Caco-2 (cell line): ENCODE measurements around the gene RRAS. TPM values are rescaled to one million over a fixed set of nuclear protein-coding genes. Genes with fewer than 3 reads are reported as not detected.

ENCODE experiments used
- BruUV-seq: library from RNA; stranded (reverse); fragments of 400-500 nt; replicated peaks from 2 replicates; lab custom pipeline; 2021; lab: Mats Ljungman, UMichigan
- CTCF ChIA-PET: fragments of 300-600 bp; sonication (Branson Sonifier 250); formaldehyde crosslinking; loops from one replicate; lab custom pipeline; 2022; ENCODE audit warnings: antibody characterized with exemption; lab: Charles Lee
- POLR2A ChIA-PET: fragments of 300-600 bp; sonication (Branson Sonifier 250); formaldehyde crosslinking; loops from one replicate; lab custom pipeline; 2022; ENCODE audit warnings: antibody characterized with exemption; lab: Charles Lee
- DNase-seq, 2 experiments: peaks; one replicate each; pipeline versions ENCODE4 v3.0.0 to v3.0.0-alpha.2; 2020 to 2022
- H3K27me3 ChIP-seq: replicated peaks from 2 replicates; pipeline ENCODE4 v1.6.0; 2011; ENCODE audit warnings: low read length; ENCODE audit not compliant: control insufficient read depth, insufficient read depth
- H3K36me3 ChIP-seq: 2 replicates; pipeline ENCODE4 v1.5.1; 2011; ENCODE audit warnings: low read length; ENCODE audit not compliant: control insufficient read depth, insufficient read depth
- H3K4me1 ChIP-seq: fragments of 250-450 bp; sonication (Bioruptor Pico); 2 replicates; pipeline ENCODE4 v1.5.1; 2020; ENCODE audit warnings: mild to moderate bottlenecking
- H3K4me3 ChIP-seq: 2 replicates; pipeline ENCODE4 v1.5.1; 2011; ENCODE audit warnings: low read depth, mild to moderate bottlenecking, control low read depth, low read length
- H3K9me3 ChIP-seq: fragments of 250-450 bp; sonication (Bioruptor Pico); 2 replicates; pipeline ENCODE4 v1.5.1; 2020; ENCODE audit warnings: mild to moderate bottlenecking, moderate library complexity
- H3K27ac Mint-ChIP-seq: one replicate; pipeline ENCODE4 v1.8.0; 2022; ENCODE audit warnings: mixed read lengths; ENCODE audit not compliant: unreplicated experiment
- H3K27me3 Mint-ChIP-seq: one replicate; pipeline ENCODE4 v1.8.0; 2022; ENCODE audit warnings: mixed read lengths; ENCODE audit not compliant: insufficient read depth, unreplicated experiment
- H3K36me3 Mint-ChIP-seq: one replicate; pipeline ENCODE4 v1.8.0; 2022; ENCODE audit warnings: mild to moderate bottlenecking, mixed read lengths; ENCODE audit not compliant: insufficient read depth, unreplicated experiment
- H3K4me1 Mint-ChIP-seq: one replicate; pipeline ENCODE4 v1.8.0; 2022; ENCODE audit warnings: low read depth, mixed read lengths; ENCODE audit not compliant: unreplicated experiment
- H3K4me3 Mint-ChIP-seq: one replicate; pipeline ENCODE4 v1.8.0; 2022; ENCODE audit warnings: mild to moderate bottlenecking, moderate library complexity, mixed read lengths; ENCODE audit not compliant: unreplicated experiment
- H3K9me3 Mint-ChIP-seq: one replicate; pipeline ENCODE4 v1.8.0; 2022; ENCODE audit warnings: mixed read lengths; ENCODE audit not compliant: unreplicated experiment
- intact Hi-C: fragments of 100-400 bp; cut with micrococcal nuclease; formaldehyde crosslinking; loops from one replicate; pipeline ENCODE4 v1.10.0; 2022; ENCODE audit not compliant: unreplicated experiment
- total RNA-seq: library from RNA; stranded (reverse); gene quantifications from 2 replicates; pipeline ENCODE4 v1.2.3, GENCODE V29; 2022
- TF ChIP-seq, protein P1 (sequence below), 2 experiments: fragments of 200-600 bp in 1 of 2; IDR thresholded peaks; 1 replicate in 1 of 2; 2 replicates in 1 of 2; pipeline versions ENCODE4 v1.5.1 to v1.8.0; 2011 to 2022; ENCODE audit warnings: antibody characterized with exemption in 1 of 2, control low read depth in 1 of 2, inconsistent platforms in 1 of 2, low read depth in 1 of 2, low read length in 1 of 2, mild to moderate bottlenecking in 1 of 2, moderate library complexity in 1 of 2; ENCODE audit not compliant: insufficient read depth in 1 of 2, severe bottlenecking in 1 of 2, unreplicated experiment in 1 of 2

The RRAS gene
- total RNA-seq, 1 experiment from 2014 or later = 10.6 TPM

DNA sequence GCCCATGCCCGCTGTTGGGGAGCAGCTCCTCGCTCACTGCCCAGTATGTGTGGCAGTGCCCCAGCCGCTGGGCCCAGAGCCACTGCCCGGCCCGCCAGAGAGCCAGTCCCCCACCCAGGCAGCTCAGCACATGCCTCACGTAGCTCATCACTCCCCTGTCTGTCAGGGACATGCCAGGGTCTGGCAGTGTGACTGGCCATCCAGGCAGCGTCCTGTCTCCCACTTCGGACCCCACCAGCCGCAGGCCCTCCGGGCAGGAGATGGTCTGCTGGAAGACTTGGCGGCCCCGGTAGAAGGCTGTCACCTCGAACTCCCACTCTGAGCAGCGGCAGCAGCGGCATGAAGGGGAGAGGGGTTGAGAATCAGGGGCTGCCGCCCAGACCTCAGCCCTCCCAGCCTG lies 22.1 kb upstream of the RRAS start:
- Histone ChIP-seq H3K4me1 (peaks cover 13% of the 10 kb centered on the region; the same call in 1 of the 2 replicates), H3K27me3 (no peaks in the 10 kb centered on the region), H3K36me3 (peaks cover 20% of the 10 kb centered on the region), H3K4me3 (no peak overlapping the region), H3K9me3 (peaks cover 8% of the 10 kb centered on the region)
- H3K9me3 Mint-ChIP-seq = no peaks in the 10 kb centered on the region
- no peak overlapping the region for H3K27ac Mint-ChIP-seq
- peaks cover 14% of the 10 kb centered on the region for H3K4me1 Mint-ChIP-seq
- TF ChIP-seq, protein P1, sequence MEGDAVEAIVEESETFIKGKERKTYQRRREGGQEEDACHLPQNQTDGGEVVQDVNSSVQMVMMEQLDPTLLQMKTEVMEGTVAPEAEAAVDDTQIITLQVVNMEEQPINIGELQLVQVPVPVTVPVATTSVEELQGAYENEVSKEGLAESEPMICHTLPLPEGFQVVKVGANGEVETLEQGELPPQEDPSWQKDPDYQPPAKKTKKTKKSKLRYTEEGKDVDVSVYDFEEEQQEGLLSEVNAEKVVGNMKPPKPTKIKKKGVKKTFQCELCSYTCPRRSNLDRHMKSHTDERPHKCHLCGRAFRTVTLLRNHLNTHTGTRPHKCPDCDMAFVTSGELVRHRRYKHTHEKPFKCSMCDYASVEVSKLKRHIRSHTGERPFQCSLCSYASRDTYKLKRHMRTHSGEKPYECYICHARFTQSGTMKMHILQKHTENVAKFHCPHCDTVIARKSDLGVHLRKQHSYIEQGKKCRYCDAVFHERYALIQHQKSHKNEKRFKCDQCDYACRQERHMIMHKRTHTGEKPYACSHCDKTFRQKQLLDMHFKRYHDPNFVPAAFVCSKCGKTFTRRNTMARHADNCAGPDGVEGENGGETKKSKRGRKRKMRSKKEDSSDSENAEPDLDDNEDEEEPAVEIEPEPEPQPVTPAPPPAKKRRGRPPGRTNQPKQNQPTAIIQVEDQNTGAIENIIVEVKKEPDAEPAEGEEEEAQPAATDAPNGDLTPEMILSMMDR (IDR thresholded peaks at IDR 0.05; ENCODE audit: insufficient read depth in 1 of 2, low read depth in 1 of 2, low read length in 1 of 2, severe bottlenecking in 1 of 2, unreplicated experiment in 1 of 2) = no peak
- intact Hi-C loops = no loop called here
- no peak overlapping the region for H3K4me3 Mint-ChIP-seq
- CTCF ChIA-PET = no interaction called here
- DNase-seq = no peak
- peaks cover 88% of the 10 kb centered on the region for H3K36me3 Mint-ChIP-seq
- H3K27me3 Mint-ChIP-seq = no peaks in the 10 kb centered on the region
- no TSS peak for BruUV-seq
- POLR2A ChIA-PET = interaction anchor here (0.6 to 1.0 kb wide), 2 partner anchors 22 to 1328 kb away, joined by 3 read pairs; partner anchors contain the start of gene RRAS

DNA sequence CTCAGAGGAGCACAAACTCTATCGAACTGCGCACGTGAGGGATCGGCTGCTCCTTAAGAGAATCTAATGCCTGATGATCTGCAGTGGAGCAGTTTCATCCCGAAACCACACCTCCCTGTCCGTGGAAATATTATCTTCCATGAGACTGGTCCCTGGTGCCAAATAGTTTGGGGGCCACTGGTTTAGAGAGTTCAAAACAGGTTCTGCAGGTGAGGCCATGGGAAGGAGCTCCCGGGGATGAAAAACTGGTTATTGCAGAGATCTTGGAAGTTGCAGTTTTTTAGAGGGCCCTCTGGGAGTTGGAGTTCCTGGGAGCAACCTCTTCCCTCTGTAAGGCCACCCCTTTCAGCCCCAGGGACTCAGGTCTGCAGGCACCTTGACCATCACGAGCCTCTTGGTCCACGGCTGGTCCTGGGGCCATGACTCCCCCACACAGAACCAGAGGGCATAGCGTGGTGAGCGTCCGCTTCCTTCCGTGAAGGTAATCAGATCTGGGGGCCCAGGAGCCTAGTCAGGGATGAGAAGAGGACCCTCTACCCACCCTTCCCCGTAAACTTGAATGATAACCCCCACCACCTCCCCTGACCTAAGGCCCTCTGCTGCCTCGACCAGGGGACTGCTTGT lies 20.5 kb upstream of the RRAS start:
- H3K4me3 Mint-ChIP-seq = no peak overlapping the region
- Histone ChIP-seq H3K4me1 (peaks cover 7% of the 10 kb centered on the region; the same call in 1 of the 2 replicates), H3K9me3 (peaks cover 8% of the 10 kb centered on the region), H3K27me3 (no peaks in the 10 kb centered on the region), H3K4me3 (no peak overlapping the region), H3K36me3 (peaks cover 20% of the 10 kb centered on the region)
- H3K4me1 Mint-ChIP-seq = peaks cover 6% of the 10 kb centered on the region
- no peaks in the 10 kb centered on the region for H3K27me3 Mint-ChIP-seq
- no peak for DNase-seq
- CTCF ChIA-PET = no interaction called here
- no peaks in the 10 kb centered on the region for H3K9me3 Mint-ChIP-seq
- H3K36me3 Mint-ChIP-seq = peaks cover 95% of the 10 kb centered on the region
- POLR2A ChIA-PET = interaction anchor here (1.0 kb wide), 1 partner anchor 18 kb away, joined by 6 read pairs; the partner anchor contains the start of gene SCAF1
- BruUV-seq = no TSS peak
- intact Hi-C loops = no loop called here
- H3K27ac Mint-ChIP-seq = no peak overlapping the region
- TF ChIP-seq, protein P1 (IDR thresholded peaks at IDR 0.05; ENCODE audit: insufficient read depth in 1 of 2, low read depth in 1 of 2, low read length in 1 of 2, severe bottlenecking in 1 of 2, unreplicated experiment in 1 of 2) = no peak

DNA sequence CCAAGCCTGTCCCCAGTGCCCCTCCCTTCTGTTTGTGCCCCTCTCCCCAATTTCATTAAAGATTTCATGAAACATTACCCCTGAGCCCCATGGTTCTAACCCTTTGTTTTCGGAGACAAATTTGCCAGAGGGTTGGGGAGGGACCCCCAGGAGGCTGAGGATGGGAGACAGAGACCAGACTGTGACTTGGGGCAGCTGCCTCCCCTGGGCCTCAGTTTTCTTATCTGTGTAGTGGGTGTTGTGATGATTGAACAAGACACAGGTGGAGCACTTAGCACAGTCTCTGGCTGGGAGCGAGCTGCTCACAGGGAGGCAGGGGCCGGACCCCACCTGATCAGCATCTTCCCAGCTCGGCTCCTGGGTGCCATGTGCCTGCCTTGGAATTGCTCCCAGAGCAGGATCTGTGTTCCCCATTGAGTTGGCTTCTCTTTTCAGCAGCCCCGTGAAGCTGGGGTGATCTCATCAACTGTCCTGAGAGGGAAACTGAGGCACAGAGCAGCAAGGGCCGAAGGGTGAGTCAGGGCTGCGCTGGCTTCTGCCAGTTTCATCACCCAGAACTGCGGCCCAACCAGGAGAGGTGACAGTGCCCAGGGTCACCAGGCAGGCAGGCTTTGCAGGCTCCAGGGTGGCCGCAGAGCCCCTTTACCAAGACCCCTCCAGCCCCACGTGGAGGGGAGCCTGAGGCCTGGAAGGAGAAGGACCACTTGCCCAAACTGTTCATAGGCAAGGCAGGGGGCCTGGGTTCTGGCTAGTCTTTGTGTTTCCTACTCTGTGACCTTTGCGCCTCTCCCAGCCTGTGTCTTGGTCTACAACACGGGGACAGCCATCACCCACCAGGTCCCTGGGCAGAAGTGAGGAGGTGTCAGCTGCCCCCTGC lies 18.9 kb upstream of the RRAS start:
- TF ChIP-seq, protein P1 (IDR thresholded peaks at IDR 0.05; ENCODE audit: insufficient read depth in 1 of 2, low read depth in 1 of 2, low read length in 1 of 2, severe bottlenecking in 1 of 2, unreplicated experiment in 1 of 2) = no peak
- Mint-ChIP-seq H3K9me3 (no peaks in the 10 kb centered on the region), H3K36me3 (peaks cover 87% of the 10 kb centered on the region), H3K27ac (no peak overlapping the region), H3K27me3 (no peaks in the 10 kb centered on the region), H3K4me1 (no peaks in the 10 kb centered on the region), H3K4me3 (no peak overlapping the region)
- BruUV-seq = no TSS peak
- Histone ChIP-seq H3K4me3 (no peak overlapping the region), H3K9me3 (peaks cover 8% of the 10 kb centered on the region), H3K4me1 (peaks cover 2% of the 10 kb centered on the region; the same call in 1 of the 2 replicates), H3K27me3 (no peaks in the 10 kb centered on the region), H3K36me3 (peaks cover 25% of the 10 kb centered on the region)
- POLR2A ChIA-PET = interaction anchor here (0.5 to 1.1 kb wide), 2 partner anchors 17 to 18 kb away, joined by 3 read pairs; partner anchors contain the start of genes PRMT1 and SCAF1
- DNase-seq = no peak
- CTCF ChIA-PET = no interaction called here
- intact Hi-C loops = no loop called here
